CD4-positive, alpha-beta T cell treated with Interferon gamma for 1 hour (primary cell): ENCODE data around the gene PLSCR1.

Experiments used
- DNase-seq: peaks from one replicate; pipeline ENCODE4 v3.0.0-alpha.2; 2020

PLSCR1 gene

GRCh38 chr3:146544002-146544928 is at the start of gene PLSCR1:
TSS of gene PLSCR1 (minus strand) at chr3:146544607. CDS start at chr3:146536552, 8,055 bp downstream.
- peak; percentile 89 for DNase-seq

GRCh38 chr3:146593776-146594175 is 49.4 kb upstream of the PLSCR1 start:
- DNase-seq: no peak

- no peak for DNase-seq
These were observed 46.1 kb upstream of the PLSCR1 start for GRCh38 chr3:146590521-146590920.

GRCh38 chr3:146589899-146590508 is 45.6 kb upstream of the PLSCR1 start:
- no peak for DNase-seq

- DNase-seq: no peak
These were observed 40.7 kb upstream of the PLSCR1 start for GRCh38 chr3:146585156-146585555.

- DNase-seq: no peak
These were observed 37.6 kb upstream of the PLSCR1 start for GRCh38 chr3:146581951-146582467.

- DNase-seq: no peak
These were observed 36.7 kb upstream of the PLSCR1 start for GRCh38 chr3:146581080-146581601.

GRCh38 chr3:146577662-146578061 is 33.3 kb upstream of the PLSCR1 start:
- no peak for DNase-seq

- no peak for DNase-seq
These were observed 31.2 kb upstream of the PLSCR1 start for GRCh38 chr3:146575636-146576035.

- DNase-seq: no peak
These were observed 29.8 kb upstream of the PLSCR1 start for GRCh38 chr3:146574173-146574572.

- no peak for DNase-seq
These were observed 24.9 kb upstream of the PLSCR1 start for GRCh38 chr3:146569314-146569713.

GRCh38 chr3:146566138-146566537 is 21.7 kb upstream of the PLSCR1 start:
- no peak for DNase-seq

GRCh38 chr3:146561879-146562278 is 17.5 kb upstream of the PLSCR1 start:
- DNase-seq: no peak

- DNase-seq: no peak
These were observed 17.1 kb upstream of the PLSCR1 start for GRCh38 chr3:146561463-146561862.

- DNase-seq: no peak
These were observed 16.3 kb upstream of the PLSCR1 start for GRCh38 chr3:146560678-146561077.

- no peak for DNase-seq
These were observed 15.0 kb upstream of the PLSCR1 start for GRCh38 chr3:146559388-146559787.

- no peak for DNase-seq
These were observed 14.4 kb upstream of the PLSCR1 start for GRCh38 chr3:146558781-146559180.

GRCh38 chr3:146557745-146558144 is 13.3 kb upstream of the PLSCR1 start:
- DNase-seq: no peak

GRCh38 chr3:146555311-146555710 is 10.9 kb upstream of the PLSCR1 start:
- DNase-seq: no peak

- DNase-seq: no peak
These were observed 9.8 kb upstream of the PLSCR1 start for GRCh38 chr3:146554151-146554760.

- DNase-seq: no peak
These were observed 6.5 kb upstream of the PLSCR1 start for GRCh38 chr3:146550743-146551510.

GRCh38 chr3:146550070-146550615 is 5.7 kb upstream of the PLSCR1 start:
- DNase-seq: no peak
